HEK293 (cell line): ENCODE results near the gene CUL9.

Experiments used
- EGR2 ChIP-seq: fragments of 450-650 bp; formaldehyde crosslinking; IDR thresholded peaks from 2 replicates; pipeline ENCODE4 v1.5.1; 2016; ENCODE audit warnings: low read depth, missing biosample characterization, missing genetic modification characterization
- IKZF3 ChIP-seq: fragments of 450-650 bp; IDR thresholded peaks from 2 replicates; pipeline ENCODE4 v1.5.0; 2018; ENCODE audit warnings: missing biosample characterization, mild to moderate bottlenecking, missing genetic modification characterization, moderate library complexity
- KLF10 ChIP-seq: fragments of 450-650 bp; IDR thresholded peaks from 2 replicates; pipeline ENCODE4 v1.5.1; 2018; ENCODE audit warnings: missing biosample characterization, mild to moderate bottlenecking, missing genetic modification characterization
- MEIS1 ChIP-seq: sonication (generic); formaldehyde crosslinking; IDR thresholded peaks from 2 replicates; pipeline ENCODE4 v1.8.1; 2022; ENCODE audit warnings: missing genetic modification reagents, mild to moderate bottlenecking, borderline replicate concordance
- SCRT1 ChIP-seq: fragments of 450-650 bp; formaldehyde crosslinking; IDR thresholded peaks from 2 replicates; pipeline ENCODE4 v1.5.1; 2016; ENCODE audit warnings: missing biosample characterization, missing genetic modification characterization, borderline replicate concordance
- WT1 ChIP-seq: fragments of 450-650 bp; formaldehyde crosslinking; IDR thresholded peaks from 2 replicates; pipeline ENCODE4 v1.5.1; 2016; ENCODE audit warnings: missing biosample characterization, missing genetic modification characterization
- YY1 ChIP-seq: fragments of 450-650 bp; formaldehyde crosslinking; IDR thresholded peaks from 2 replicates; pipeline ENCODE4 v1.5.1; 2018; ENCODE audit warnings: missing biosample characterization, missing genetic modification characterization
- ZBTB17 ChIP-seq: fragments of 450-650 bp; formaldehyde crosslinking; IDR thresholded peaks from 2 replicates; pipeline ENCODE4 v1.5.1; 2016; ENCODE audit warnings: missing biosample characterization, missing genetic modification characterization
- ZEB2 ChIP-seq: fragments of 450-650 bp; formaldehyde crosslinking; IDR thresholded peaks from 2 replicates; pipeline ENCODE4 v1.5.1; 2016; ENCODE audit warnings: missing biosample characterization, missing genetic modification characterization
- ZNF112 ChIP-seq: fragments of 450-650 bp; formaldehyde crosslinking; IDR thresholded peaks from 2 replicates; pipeline ENCODE4 v1.5.0; 2017; ENCODE audit warnings: missing biosample characterization, missing genetic modification characterization
- ZNF121 ChIP-seq: fragments of 450-650 bp; formaldehyde crosslinking; IDR thresholded peaks from 2 replicates; pipeline ENCODE4 v1.5.1; 2016; ENCODE audit warnings: missing biosample characterization, missing genetic modification characterization
- ZNF174 ChIP-seq: fragments of 450-650 bp; formaldehyde crosslinking; IDR thresholded peaks from 2 replicates; pipeline ENCODE4 v1.5.0; 2017; ENCODE audit warnings: missing biosample characterization, mild to moderate bottlenecking, missing genetic modification characterization
- ZNF23 ChIP-seq: fragments of 450-650 bp; formaldehyde crosslinking; IDR thresholded peaks from 2 replicates; pipeline ENCODE4 v1.5.1; 2016; ENCODE audit warnings: missing biosample characterization, missing genetic modification characterization, borderline replicate concordance
- ZNF292 ChIP-seq: fragments of 450-650 bp; formaldehyde crosslinking; IDR thresholded peaks from 2 replicates; pipeline ENCODE4 v1.5.1; 2016; ENCODE audit warnings: low read depth, missing biosample characterization, missing genetic modification characterization, borderline replicate concordance
- ZNF366 ChIP-seq: fragments of 450-650 bp; formaldehyde crosslinking; conservative IDR thresholded peaks from 2 replicates; pipeline ENCODE4 v1.5.1; 2016; ENCODE audit warnings: missing biosample characterization, missing genetic modification characterization
- ZNF37A ChIP-seq: fragments of 450-650 bp; IDR thresholded peaks from 2 replicates; pipeline ENCODE4 v1.5.1; 2018; ENCODE audit warnings: missing biosample characterization, missing genetic modification characterization
- ZNF596 ChIP-seq: fragments of 450-650 bp; IDR thresholded peaks from 2 replicates; pipeline ENCODE4 v1.5.0; 2018; ENCODE audit warnings: missing biosample characterization, mild to moderate bottlenecking, missing genetic modification characterization, moderate library complexity
- ZNF600 ChIP-seq: fragments of 450-650 bp; formaldehyde crosslinking; IDR thresholded peaks from 2 replicates; pipeline ENCODE4 v1.5.1; 2016; ENCODE audit warnings: missing biosample characterization, missing genetic modification characterization
- ZNF629 ChIP-seq: fragments of 450-650 bp; formaldehyde crosslinking; IDR thresholded peaks from 2 replicates; pipeline ENCODE4 v1.5.1; 2017; ENCODE audit warnings: missing biosample characterization, missing genetic modification characterization
- TF ChIP-seq, protein P1 (sequence below): sonication (generic); formaldehyde crosslinking; IDR thresholded peaks from 2 replicates; pipeline ENCODE4 v1.8.1; 2022; ENCODE audit warnings: mild to moderate bottlenecking, moderate library complexity, missing genetic modification reagents
- TF ChIP-seq, protein P2 (sequence below): fragments of 450-650 bp; formaldehyde crosslinking; IDR thresholded peaks from 2 replicates; pipeline ENCODE4 v1.5.1; 2016; ENCODE audit warnings: missing biosample characterization, missing genetic modification characterization
- TF ChIP-seq, protein P3 (sequence below): fragments of 450-650 bp; formaldehyde crosslinking; IDR thresholded peaks from 2 replicates; pipeline ENCODE4 v1.5.1; 2016; ENCODE audit warnings: missing biosample characterization, missing genetic modification characterization
- TF ChIP-seq, protein P4 (sequence below): fragments of 450-650 bp; formaldehyde crosslinking; IDR thresholded peaks from 2 replicates; pipeline ENCODE4 v1.5.1; 2016; ENCODE audit warnings: missing biosample characterization, missing genetic modification characterization
- TF ChIP-seq, protein P5 (sequence below): fragments of 450-650 bp; formaldehyde crosslinking; IDR thresholded peaks from 2 replicates; pipeline ENCODE4 v1.5.1; 2016; ENCODE audit warnings: missing biosample characterization, missing genetic modification characterization
- TF ChIP-seq, protein P6 (sequence below): fragments of 450-650 bp; formaldehyde crosslinking; IDR thresholded peaks from 2 replicates; pipeline ENCODE4 v1.5.1; 2016; ENCODE audit warnings: missing biosample characterization, missing genetic modification characterization
- TF ChIP-seq, protein P7 (sequence below): fragments of 450-650 bp; formaldehyde crosslinking; IDR thresholded peaks from 2 replicates; pipeline ENCODE4 v1.5.1; 2016; ENCODE audit warnings: missing biosample characterization, missing genetic modification characterization

CUL9 gene

DNA sequence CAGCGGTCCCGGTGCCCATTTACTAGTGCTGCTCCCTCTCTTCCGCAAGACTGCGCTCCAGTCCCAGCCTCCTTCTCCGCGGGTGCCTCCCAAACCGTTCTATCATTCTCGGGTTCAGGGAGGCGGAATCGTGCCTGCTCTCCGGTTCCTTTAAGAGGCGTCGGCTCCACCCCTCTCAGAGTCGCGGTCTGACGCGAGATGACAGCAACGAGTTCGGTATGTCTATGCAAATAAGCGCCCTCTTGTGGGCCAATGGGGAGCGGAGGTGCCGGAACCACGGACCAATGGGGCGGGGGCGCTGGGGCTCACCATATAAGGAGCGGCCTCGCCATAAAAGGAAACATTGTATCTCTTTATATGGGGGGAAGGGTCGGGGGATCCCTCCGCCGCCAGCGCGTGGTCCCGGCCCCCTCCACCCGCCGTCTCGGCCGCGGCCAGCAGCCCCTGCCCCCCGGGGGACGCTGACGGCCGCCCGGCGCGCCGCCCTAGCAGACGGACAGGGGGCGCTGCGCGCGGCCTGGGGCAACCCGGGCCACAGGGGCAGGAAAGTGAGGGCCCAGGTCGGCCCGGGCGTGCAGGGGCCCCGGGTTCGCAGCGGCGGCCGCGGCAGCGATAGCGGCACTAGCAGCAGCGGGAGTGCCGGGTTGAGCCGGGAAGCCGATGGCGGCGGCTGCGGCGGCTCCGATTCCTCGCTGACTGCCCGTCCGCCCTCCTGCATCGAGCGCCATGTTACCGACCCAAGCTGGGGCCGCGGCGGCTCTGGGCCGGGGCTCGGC lies 10.9 kb upstream of the CUL9 start, which contains the start of gene SRF (continued):
- TF ChIP-seq, protein P1, sequence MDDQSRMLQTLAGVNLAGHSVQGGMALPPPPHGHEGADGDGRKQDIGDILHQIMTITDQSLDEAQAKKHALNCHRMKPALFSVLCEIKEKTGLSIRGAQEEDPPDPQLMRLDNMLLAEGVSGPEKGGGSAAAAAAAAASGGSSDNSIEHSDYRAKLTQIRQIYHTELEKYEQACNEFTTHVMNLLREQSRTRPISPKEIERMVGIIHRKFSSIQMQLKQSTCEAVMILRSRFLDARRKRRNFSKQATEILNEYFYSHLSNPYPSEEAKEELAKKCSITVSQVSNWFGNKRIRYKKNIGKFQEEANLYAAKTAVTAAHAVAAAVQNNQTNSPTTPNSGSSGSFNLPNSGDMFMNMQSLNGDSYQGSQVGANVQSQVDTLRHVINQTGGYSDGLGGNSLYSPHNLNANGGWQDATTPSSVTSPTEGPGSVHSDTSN (CRISPR knock-in tag) = peak; percentile 51; the same call in 1 of the 2 replicates
- TF ChIP-seq SCRT1 (no peak), WT1 (tag by site-specific recombination) (0 out of 2 replicates have a peak, but pooled peaks have one; percentile 8), ZNF112 (no peak), MEIS1 (CRISPR knock-in tag) (peak; percentile 70; the same call in 1 of the 2 replicates), ZNF121 (tag by site-specific recombination) (no peak), ZBTB17 (tag by site-specific recombination) (peak; percentile 79; the same call in 1 of the 2 replicates), ZNF596 (peak; percentile 65), ZNF23 (no peak), ZNF600 (no peak), ZEB2 (tag by site-specific recombination) (peak; percentile 89), KLF10 (tag by site-specific recombination) (peak; percentile 82), YY1 (tag by site-specific recombination) (peak; percentile 70), ZNF37A (0 out of 2 replicates have a peak, but pooled peaks have one; percentile 27), IKZF3 (tag by site-specific recombination) (peak; percentile 40), ZNF174 (tag by site-specific recombination) (no peak), ZNF292 (no peak), ZNF629 (tag by site-specific recombination) (peak; percentile 85), ZNF366 (tag by site-specific recombination) (peak; percentile 92), EGR2 (tag by site-specific recombination) (0 out of 2 replicates have a peak, but pooled peaks have one; percentile 26)
- TF ChIP-seq, protein P2, sequence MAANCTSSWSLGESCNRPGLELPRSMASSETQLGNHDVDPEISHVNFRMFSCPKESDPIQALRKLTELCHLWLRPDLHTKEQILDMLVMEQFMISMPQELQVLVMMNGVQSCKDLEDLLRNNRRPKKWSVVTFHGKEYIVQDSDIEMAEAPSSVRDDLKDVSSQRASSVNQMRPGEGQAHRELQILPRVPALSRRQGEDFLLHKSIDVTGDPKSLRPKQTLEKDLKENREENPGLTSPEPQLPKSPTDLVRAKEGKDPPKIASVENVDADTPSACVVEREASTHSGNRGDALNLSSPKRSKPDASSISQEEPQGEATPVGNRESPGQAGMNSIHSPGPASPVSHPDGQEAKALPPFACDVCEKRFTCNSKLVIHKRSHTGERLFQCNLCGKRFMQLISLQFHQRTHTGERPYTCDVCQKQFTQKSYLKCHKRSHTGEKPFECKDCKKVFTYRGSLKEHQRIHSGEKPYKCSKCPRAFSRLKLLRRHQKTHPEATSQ (tag by site-specific recombination) = 0 out of 2 replicates have a peak, but pooled peaks have one; percentile 23
- TF ChIP-seq, protein P3, sequence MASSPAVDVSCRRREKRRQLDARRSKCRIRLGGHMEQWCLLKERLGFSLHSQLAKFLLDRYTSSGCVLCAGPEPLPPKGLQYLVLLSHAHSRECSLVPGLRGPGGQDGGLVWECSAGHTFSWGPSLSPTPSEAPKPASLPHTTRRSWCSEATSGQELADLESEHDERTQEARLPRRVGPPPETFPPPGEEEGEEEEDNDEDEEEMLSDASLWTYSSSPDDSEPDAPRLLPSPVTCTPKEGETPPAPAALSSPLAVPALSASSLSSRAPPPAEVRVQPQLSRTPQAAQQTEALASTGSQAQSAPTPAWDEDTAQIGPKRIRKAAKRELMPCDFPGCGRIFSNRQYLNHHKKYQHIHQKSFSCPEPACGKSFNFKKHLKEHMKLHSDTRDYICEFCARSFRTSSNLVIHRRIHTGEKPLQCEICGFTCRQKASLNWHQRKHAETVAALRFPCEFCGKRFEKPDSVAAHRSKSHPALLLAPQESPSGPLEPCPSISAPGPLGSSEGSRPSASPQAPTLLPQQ = peak; percentile 6; the same call in 1 of the 2 replicates
- TF ChIP-seq, protein P4, sequence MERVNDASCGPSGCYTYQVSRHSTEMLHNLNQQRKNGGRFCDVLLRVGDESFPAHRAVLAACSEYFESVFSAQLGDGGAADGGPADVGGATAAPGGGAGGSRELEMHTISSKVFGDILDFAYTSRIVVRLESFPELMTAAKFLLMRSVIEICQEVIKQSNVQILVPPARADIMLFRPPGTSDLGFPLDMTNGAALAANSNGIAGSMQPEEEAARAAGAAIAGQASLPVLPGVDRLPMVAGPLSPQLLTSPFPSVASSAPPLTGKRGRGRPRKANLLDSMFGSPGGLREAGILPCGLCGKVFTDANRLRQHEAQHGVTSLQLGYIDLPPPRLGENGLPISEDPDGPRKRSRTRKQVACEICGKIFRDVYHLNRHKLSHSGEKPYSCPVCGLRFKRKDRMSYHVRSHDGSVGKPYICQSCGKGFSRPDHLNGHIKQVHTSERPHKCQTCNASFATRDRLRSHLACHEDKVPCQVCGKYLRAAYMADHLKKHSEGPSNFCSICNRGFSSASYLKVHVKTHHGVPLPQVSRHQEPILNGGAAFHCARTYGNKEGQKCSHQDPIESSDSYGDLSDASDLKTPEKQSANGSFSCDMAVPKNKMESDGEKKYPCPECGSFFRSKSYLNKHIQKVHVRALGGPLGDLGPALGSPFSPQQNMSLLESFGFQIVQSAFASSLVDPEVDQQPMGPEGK (tag by site-specific recombination) = peak; percentile 51
- TF ChIP-seq, protein P5, sequence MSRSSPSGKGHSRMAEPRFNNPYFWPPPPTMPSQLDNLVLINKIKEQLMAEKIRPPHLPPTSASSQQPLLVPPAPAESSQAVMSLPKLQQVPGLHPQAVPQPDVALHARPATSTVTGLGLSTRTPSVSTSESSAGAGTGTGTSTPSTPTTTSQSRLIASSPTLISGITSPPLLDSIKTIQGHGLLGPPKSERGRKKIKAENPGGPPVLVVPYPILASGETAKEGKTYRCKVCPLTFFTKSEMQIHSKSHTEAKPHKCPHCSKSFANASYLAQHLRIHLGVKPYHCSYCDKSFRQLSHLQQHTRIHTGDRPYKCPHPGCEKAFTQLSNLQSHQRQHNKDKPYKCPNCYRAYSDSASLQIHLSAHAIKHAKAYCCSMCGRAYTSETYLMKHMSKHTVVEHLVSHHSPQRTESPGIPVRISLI (tag by site-specific recombination) = 0 out of 2 replicates have a peak, but pooled peaks have one; percentile 55
- TF ChIP-seq, protein P6, sequence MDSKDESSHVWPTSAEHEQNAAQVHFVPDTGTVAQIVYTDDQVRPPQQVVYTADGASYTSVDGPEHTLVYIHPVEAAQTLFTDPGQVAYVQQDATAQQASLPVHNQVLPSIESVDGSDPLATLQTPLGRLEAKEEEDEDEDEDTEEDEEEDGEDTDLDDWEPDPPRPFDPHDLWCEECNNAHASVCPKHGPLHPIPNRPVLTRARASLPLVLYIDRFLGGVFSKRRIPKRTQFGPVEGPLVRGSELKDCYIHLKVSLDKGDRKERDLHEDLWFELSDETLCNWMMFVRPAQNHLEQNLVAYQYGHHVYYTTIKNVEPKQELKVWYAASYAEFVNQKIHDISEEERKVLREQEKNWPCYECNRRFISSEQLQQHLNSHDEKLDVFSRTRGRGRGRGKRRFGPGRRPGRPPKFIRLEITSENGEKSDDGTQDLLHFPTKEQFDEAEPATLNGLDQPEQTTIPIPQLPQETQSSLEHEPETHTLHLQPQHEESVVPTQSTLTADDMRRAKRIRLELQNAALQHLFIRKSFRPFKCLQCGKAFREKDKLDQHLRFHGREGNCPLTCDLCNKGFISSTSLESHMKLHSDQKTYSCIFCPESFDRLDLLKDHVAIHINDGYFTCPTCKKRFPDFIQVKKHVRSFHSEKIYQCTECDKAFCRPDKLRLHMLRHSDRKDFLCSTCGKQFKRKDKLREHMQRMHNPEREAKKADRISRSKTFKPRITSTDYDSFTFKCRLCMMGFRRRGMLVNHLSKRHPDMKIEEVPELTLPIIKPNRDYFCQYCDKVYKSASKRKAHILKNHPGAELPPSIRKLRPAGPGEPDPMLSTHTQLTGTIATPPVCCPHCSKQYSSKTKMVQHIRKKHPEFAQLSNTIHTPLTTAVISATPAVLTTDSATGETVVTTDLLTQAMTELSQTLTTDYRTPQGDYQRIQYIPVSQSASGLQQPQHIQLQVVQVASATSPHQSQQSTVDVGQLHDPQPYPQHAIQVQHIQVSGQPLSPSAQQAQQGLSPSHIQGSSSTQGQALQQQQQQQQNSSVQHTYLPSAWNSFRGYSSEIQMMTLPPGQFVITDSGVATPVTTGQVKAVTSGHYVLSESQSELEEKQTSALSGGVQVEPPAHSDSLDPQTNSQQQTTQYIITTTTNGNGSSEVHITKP (tag by site-specific recombination) = peak; percentile 69
- TF ChIP-seq, protein P7, sequence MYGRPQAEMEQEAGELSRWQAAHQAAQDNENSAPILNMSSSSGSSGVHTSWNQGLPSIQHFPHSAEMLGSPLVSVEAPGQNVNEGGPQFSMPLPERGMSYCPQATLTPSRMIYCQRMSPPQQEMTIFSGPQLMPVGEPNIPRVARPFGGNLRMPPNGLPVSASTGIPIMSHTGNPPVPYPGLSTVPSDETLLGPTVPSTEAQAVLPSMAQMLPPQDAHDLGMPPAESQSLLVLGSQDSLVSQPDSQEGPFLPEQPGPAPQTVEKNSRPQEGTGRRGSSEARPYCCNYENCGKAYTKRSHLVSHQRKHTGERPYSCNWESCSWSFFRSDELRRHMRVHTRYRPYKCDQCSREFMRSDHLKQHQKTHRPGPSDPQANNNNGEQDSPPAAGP (tag by site-specific recombination) = no peak
